Stimulated activated CD4-positive, alpha-beta T cell treated with anti-CD3 and anti-CD28 coated beads, TNF-alpha, amount 100 ng/mL, for 48 hours (primary cell): ENCODE data around the gene GPX2.
A peak's percentile ranks its signal among the peaks of the same experiment; 100 is the strongest.

Source experiments
- DNase-seq, 3 donors: peaks; one replicate each; pipeline ENCODE4 v3.0.0-alpha.2; 2020; ENCODE audit warnings: low read depth in 3 of 3

GPX2 gene

DNA sequence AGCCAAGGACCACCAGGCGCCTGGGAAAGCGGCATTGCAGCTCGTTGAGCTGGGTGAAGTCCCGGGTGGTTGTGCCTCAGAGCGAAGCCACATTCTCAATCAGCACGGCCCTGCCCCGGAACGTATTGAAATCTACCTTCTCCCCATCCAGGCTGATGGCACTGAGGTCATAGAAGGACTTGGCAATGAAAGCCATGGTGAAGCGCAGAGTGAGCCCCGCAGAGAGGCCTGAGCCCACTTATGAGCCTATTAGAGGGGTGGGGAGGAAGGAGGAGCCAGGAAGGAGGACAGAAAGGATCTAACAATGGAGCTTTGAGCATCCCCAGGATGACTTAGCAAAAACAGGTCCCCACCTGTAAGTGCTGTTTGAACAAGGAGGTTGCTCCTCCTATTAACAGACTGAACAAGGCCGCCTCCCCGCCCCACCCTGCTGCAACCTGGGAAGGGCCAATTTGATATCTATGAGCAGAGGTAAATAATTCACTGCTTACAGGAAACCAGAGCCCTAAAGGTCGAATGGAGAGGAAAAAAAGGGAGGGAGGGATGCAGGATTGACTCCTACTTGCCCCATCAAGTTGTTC is at the start of gene GPX2:
GPX2 (minus strand) TSS at position 215 of the 581 bp plus-strand sequence; CDS start at position 196, 19 bp downstream.
- no peak for DNase-seq

DNA sequence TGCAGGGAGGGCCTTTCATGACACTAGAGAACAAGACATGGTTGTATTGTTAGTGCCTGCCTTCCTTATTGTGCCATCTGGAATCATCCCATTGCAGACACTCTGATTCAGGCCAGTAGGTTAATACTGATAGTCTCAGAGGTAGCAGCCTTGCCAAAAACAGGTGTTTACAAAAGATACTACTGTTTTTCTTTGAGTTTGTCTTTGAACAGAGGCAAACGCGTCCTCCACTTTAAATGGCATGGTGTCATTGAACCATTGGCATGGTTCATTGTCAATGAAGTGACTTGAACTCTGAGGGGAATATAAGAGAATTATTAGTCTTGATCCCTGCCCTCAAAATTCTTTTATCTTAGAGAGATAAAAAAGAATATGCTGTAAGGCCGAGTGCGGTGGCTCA is 48.4 kb upstream of the GPX2 start:
- no peak for DNase-seq

DNA sequence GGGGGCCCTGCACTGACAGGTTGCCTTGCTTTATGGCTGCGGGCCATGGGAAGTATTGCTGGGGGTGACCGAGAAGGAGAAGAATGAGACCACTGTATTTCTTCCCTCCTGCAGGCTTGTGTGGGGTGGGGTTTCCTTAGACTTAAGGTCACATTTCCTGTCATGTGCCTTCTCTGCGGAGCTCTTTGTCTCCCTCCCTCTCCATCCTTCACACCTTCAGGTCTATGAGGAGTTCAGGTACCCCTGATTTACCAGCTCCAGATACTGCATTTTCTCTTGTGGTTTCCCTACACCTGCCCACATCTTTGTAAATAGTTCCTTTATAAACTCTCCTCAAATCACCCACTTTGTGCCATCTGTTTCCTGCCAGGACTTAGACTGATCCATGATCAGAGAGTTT is 47.8 kb upstream of the GPX2 start:
- DNase-seq, result no peak

DNA sequence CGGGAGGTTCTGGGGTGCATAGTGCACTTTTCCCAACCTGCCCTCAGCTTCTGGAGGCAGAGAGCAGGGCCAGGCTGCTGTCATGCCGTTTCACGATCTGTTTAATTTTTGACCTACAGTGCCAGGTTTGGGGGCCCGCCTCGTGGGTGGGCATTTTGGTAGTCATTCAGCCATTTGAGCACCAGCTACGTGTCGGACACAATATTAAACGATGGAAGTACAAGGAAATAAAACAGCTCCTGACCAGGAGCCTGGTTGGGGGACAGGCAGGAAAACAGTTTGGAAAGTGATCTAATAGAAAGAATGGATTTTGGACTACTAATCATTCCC is 44.9 kb upstream of the GPX2 start:
- DNase-seq, result no peak

DNA sequence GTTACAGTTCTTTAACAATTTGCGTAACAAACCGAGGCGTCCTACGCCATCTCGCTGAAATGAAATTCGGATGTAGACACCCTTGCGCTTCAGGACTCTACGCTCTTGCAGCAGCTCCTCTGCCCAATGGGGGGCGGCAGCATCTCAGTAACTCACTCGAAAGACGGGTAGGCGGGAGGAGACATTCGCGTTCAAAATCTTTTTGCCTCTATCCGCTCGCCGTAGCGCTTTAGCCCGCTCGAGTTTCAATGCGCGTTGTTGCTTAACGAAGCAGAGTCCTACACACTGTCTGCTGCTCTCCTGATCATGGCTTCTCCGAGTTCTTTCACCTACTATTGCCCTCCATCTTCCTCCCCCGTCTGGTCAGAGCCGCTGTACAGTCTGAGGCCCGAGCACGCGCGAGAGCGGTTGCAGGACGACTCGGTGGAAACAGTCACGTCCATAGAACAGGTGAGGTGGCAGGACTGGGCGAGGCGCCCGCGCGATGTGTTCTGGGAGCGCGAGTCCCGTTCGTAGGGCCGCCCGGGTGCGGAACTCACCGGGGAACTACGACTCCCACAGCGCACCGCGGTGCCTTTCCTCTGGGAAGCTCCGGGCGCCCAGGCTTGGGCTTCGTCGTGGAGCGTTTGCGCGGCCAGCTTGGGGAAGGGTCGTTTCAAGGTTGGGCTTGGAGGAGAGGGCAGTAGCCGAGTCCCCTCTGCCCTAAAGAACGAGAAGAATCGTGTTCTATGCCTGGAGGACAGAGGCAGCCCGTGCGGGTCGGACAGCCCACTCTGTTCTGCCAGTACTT is 44.3 kb upstream of the GPX2 start, which contains the start of gene FNTB:
FNTB (plus strand) TSS at position 248 of the 790 bp plus-strand sequence; CDS start at position 307, 59 bp downstream.
- DNase-seq, result peak; percentile 84 to 88 (median 88)

DNA sequence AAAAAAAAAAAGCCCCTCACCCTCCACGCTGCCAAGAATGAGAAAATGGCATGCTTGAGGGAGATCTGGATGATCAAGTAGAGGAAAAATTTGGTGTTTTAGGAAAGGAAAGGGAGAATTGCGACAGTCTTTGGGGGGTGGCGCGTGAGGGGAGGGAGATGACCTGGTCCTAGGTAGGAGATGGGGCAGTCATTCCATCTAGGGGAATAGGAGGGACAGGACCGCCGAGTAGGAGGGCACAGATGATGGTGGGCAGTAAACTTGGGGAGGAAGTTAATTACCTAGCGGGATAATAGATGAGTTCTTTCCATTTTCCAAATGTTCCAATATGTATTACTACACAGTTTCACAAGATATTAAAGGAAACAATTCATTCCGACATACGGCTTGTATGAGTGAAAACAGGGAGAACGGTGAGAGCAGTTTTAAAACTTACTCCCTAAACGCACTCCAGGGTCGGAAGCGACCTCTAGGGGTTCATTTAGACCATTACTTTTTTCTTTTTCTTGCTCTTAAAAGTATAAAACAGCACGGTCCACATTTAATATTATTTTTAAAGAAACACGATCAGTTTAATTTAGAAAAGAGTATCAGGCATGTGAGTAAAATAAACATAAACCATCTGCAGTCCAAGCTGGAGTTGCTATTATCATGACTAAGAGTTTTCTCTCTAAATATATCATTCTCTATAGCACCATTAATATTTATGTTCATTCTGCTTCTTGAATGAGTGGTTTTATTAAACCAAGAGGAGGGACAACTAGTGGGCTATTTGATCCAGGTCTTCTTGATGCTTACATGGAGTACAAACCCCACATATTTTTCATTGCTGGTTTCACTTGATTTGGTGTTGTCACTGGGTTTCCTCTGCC is 41.1 kb upstream of the GPX2 start:
- no peak for DNase-seq

DNA sequence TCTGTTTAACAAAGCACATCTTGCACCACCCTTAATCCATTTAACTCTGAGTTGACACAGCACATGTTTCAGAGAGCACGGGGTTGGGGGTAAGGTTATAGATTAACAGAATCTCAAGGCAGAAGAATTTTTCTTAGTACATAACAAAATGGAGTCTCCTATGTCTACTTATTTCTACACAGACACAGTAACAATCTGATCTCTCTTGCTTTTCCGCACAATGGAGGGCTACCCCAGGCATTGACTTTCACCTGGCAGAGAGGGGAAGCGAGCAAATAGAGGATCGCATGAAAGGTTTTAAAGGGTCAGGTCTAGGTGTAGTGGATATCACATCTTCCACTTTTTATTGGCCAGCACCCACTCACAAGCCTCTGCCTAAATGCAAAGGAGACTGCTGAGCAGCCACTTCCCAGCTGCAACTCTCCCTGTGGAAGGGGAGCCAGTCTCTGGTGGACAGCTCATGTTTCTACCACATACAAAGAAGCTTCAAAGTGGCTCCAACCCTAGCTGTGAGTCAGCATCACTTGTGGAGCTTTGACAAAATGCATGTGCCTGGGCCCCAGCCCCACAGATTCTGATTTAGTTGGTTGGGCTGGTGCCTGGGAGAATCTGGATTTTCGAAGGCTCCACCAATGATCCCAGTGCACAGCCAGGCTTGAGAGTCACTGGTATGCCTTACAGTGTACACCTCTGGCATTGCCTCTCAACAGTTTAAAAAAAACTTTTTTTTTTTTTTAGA is 37.0 kb upstream of the GPX2 start:
- DNase-seq, result no peak

DNA sequence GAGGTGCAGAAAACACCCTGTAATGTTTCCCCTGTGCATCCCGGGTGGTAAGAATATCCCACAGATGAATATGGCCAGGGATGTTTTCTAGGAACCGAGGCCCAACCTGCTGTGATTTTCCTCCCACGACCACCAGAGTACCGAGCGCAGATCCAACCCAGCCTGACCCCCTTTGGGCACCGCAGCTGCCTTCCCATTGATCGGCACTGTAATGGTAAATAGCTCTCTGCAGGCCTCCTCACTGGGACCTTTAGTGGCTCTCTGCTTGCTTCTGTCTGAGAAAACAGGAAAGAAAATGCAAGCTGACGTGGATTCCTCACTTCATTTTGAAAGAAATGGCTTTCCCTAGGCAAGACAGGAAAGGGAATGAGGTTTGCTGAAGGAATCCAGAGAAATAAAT is 32.0 kb upstream of the GPX2 start:
- DNase-seq, result no peak

DNA sequence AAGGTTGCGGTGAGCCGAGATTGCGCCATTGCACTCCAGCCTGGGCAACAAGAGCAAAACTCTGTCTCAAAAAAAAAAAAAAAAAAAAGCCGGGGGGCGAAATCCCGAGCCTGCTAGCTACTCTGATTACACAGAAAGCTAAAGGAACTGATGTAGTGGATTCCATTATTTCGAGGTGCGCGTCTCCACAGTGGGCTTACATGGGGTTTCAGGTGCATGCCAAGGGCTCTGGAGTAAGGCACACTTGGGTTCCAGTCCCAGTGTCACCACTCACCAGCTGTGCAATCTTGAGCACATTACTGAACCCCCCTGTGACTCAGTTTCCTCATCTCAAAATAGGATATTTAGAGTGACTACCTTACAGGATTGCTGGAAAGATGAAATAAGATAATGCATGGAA is 31.3 kb upstream of the GPX2 start:
- no peak for DNase-seq

DNA sequence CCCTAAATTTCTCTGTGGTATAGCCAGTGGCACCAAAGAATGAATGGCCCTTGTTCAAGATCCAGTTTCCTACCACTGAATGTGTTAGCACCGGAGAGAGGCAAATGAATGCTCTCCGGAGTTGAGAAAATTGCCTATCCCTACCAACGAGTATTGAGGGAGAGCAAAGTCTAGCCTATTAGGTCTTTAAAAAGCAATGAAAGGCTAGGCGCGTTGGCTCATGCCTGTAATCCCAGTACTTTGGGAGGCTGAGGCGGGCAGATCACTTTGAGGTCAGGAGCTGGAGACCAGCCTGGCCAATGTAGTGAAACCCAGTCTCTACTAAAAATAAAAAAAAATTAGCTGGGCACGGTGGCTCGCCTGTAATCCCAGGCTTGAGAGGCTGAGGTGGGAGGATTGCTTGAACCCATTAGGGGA is 30.5 kb upstream of the GPX2 start:
- no peak for DNase-seq

DNA sequence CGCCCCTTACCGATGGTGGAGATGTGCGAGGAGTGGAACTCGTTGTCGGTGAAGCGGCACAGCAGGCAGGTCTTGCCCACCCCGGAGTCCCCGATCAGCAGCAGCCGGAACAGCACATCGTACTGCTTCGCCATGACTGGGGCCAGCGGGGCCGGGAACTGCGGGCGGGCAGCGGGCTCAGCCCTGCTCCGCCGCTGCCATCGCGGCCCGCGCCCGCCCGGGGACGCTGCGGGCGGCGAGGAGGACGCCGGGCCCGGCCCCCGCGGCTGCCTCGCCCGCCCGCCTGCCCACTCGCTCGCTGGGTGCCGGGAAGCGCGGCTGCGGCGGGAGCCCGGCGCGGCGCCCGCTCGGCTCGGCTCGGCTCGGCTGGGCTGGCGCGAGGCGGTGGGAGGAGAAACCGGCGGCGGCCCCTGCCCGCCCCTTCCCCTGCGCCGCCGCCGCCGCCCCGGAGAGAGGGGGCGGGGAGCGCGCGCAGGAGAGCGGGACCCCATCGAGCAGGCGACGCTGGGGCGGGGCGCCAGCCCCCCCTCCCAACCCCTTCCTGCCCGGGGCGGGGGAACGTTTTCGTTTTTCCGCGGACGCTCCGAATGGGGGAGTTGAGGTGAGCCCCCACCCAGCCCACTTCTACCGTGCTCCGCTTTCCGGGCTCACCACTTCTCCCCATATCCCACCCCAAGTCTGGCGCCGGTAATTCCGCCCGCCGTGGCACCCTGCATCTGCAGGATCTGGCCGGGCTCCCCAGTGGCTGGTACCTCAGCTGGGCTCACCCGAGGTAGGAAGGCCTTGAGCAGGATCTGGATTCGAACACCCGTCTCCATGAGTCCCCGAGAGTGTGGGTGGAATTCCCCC is 29.6 kb upstream of the GPX2 start, which contains the start of gene RAB15:
RAB15 (minus strand) TSS at position 394 of the 849 bp plus-strand sequence; CDS start at position 134, 260 bp downstream.
- peak in 1 of 3 donors; percentile 20 for DNase-seq

DNA sequence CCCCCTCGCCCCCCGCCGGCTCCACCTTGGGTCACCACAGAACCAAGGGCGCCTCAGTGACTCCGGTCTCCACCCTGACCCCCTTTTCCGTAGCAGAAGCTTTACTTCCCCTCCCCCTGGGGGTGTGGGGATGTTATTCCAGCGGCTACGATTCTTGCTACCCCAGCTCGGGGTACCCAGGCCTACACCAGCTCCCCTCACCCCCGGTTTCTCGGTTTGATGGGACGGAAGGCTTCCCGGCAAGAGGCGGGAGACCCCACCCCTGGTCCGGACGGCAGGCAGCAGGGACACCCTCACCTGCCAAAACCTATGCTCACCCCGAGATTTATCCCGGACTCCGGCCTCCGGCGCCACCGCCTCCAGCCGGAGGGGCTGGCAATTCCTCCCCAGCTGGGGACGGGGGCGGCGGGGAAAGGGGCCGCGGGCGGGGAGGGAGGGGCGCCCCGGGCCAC is 29.0 kb upstream of the GPX2 start:
- DNase-seq, result no peak

DNA sequence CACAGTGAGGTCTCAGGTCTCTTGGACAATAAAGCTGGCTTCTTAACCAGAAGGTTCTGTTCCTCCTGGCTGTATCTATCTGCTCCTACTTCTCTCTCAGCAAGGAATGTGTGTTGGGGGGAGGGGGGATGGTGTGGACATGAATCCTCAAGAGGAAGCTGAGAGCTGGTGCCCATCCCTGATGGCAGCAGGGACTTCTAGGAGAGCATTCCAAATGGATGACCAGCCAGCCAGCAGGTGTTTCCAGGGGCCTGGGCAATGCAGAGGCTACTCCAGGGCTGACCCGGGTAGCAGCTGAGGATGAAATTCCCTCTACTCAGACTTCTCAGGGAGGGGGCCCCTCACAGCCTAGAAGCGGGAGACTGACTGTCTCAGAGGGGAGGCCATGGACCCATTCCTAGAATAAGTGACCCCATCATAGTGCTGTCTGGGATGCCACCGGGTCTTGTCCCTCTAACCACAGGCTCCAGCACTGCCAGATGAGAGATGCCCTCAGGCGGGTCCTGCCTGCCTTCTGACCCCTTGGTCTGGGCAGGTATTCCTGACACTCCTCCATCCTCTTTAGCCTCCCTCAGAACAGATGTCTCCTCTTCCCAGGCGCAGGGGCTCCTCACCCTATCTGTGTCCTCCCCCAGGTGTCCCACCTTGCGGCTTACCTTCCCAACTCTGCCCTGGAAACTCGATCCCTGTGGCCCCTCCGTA is 28.4 kb upstream of the GPX2 start:
- no peak for DNase-seq

DNA sequence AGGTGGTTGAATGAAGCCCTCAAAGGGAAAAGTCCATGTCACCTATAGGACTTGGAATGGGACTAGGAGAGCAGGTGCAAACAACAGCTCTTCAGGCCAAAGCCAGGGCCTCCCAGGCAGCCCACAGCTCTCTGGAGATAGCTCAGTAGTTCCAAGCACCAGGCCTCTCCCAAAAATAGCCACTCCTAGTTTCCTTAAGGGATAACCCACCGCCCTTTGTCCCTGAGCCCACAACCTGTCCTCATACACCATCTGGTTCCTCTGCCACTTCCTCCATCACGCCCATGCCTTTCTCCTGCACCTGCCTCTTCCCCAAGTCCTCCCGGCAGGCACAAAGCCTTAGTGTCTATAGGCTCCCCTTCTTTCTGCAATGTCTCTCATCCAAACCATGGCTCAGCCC is 27.5 kb upstream of the GPX2 start:
- DNase-seq, result no peak

DNA sequence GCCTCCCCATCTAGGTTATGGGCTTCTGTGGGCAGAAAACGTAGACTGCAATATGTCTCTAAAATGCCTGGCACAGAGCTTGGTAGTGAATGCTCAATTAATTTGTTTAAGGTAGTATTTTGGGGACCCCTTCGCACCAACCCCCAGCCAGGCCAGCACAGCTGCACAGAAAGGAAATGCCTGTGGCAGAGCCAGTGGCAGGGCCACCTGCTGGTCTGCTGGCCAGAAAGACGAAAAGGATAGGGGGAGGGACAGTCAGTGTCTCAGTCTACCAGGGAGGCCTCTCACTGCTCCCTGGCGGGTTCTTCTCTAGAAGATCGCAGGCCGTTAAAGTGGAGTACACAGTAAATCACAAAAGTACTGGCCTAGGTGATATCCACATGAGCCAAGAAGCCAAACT is 26.1 kb upstream of the GPX2 start:
- DNase-seq, result no peak

DNA sequence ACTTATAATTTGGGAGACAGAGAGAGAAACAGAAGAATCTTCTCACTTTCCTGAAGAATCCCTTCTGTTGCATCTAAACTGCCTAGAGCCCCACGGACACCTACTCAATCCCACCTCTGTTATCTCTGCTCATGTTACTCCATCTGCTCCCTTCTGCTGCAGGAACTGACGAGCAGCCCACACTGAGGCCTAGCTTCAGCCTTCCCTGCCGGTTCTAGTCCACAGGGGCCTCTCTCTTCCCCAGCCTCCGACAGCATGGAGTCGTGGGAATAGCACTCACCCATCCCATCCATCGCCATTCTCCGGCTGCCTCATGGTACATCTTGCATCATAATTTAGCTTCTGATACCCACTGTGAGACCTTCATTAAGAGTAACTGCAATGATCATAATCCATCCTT is 25.6 kb upstream of the GPX2 start:
- DNase-seq, result no peak

DNA sequence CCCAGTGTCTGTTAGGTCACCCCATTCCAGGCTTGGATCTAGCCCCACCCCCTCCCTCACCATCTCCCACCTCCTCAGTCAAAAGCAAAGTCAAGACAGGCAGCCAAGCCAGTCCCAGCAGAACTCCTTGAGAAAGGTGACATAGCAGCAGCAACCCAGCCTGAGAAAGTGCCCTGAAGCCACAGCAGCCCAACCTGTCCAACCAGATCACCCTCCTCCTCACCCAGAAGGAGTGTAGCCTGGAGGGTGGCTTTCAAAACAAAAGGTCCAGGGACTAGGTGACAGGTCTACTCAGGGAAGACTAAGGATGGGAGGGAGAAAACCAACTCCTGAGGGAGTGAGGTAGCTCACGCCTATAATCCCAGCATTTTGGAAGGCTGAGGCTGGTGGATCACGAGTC is 24.4 kb upstream of the GPX2 start:
- no peak for DNase-seq

DNA sequence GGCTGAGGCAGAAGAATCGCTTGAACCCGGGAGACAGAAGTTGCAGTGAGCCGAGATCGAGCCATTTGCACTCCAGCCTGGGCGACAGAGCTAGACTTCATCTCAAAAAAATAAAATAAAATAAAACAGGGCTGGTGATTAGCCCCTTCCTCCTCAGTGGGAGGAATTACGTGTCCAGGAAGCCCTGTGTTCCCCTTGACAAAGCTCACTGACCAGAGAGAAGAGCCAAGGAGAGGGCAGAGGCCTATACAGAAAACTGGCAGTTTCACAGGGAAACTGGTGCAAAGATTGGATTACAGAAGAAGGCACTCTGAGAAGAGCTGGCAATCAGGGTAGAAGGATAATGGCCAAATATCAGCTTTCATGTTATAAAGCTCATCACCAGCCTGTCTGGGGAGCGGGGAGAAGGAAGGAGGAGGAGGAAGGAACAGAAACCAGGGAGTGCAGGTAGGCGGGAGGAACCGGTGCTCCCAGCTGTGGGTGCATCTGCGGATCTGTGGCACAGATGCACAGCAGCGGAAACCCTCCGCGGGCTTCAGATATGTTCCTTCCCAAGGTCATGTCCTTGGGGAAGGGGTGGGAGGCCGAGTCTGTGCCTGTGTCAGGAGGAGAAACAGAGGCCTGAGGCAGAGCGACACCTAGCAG is 22.9 kb upstream of the GPX2 start:
- no peak for DNase-seq

DNA sequence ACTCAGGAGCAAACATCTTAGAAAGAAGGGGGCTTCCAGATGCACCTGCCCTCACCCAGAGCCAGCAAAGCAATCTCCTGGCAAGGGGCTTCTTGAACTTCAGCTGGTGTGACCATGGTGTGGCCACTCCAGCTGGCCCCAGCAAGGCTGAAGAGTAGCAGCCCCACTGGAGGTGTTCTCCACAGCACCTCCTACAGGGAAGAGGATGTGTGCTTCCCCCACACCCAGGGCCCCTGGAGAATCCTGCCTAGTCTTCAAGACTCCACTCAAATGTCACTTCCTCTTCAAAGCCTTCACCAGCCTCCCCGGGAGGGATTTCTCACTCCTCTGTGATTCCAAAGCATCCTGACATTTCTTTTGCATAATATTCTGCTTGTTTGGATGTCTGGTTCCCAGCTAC is 21.1 kb upstream of the GPX2 start:
- DNase-seq, result no peak
